AG04450 (cell line): Measurements from ENCODE around the gene ZC3HAV1. TPM values are rescaled to one million over a fixed set of nuclear protein-coding genes. Genes with fewer than 3 reads are reported as not detected.

Experiments
- CTCF ChIA-PET: fragments of 300-600, 350-600 bp; formaldehyde crosslinking; extraction: SDS; loops from one replicate; lab custom pipeline; 2022; ENCODE audit warnings: antibody characterized with exemption, inconsistent platforms; lab: Charles Lee
- POLR2A ChIA-PET: fragments of 350-600 bp; formaldehyde crosslinking; extraction: SDS; loops from one replicate; lab custom pipeline; 2021; ENCODE audit warnings: antibody characterized with exemption, inconsistent platforms; lab: Yijun Ruan, JAX
- DNase-seq: peaks from one replicate; pipeline ENCODE4 v3.0.0-alpha.2; 2011; ENCODE audit warnings: low read depth, low spot score
- H3K27ac ChIP-seq: one replicate; pipeline ENCODE4 v1.5.1; 2012; ENCODE audit warnings: low read depth, low read length, control low read depth
- H3K27me3 ChIP-seq: one replicate; pipeline ENCODE4 v1.6.0; 2012; ENCODE audit warnings: low read length; ENCODE audit not compliant: control insufficient read depth, insufficient read depth
- H3K4me3 ChIP-seq: 2 replicates; pipeline ENCODE4 v1.5.1; 2011; ENCODE audit warnings: mild to moderate bottlenecking, low read depth, low read length, control low read depth
- H3K9me3 ChIP-seq: 2 replicates; pipeline ENCODE4 v1.5.1; 2012; ENCODE audit warnings: low read length; ENCODE audit not compliant: control insufficient read depth, insufficient read depth
- CTCF ChIP-seq: IDR thresholded peaks from 2 replicates; pipeline ENCODE4 v1.5.1; 2011; ENCODE audit warnings: low read depth, low read length, control low read depth, inconsistent platforms
- polyA plus RNA-seq: library from polyadenylated mRNA; depleted of rRNA; stranded (reverse); fragments of >200 nt; gene quantifications from 2 replicates; pipeline ENCODE4 v1.2.3, GENCODE V29; 2011

Gene ZC3HAV1
- polyA plus RNA-seq, 1 experiment = 25.3 TPM

GRCh38 chr7:139038691-139039090 is 70.8 kb downstream of the ZC3HAV1 start:
- no peak overlapping the region for H3K4me3 ChIP-seq
- no peaks in the 10 kb centered on the region for H3K27me3 ChIP-seq
- DNase-seq = no peak
- no peak for TF ChIP-seq CTCF
- no peak overlapping the region for H3K27ac ChIP-seq
- CTCF ChIA-PET = interaction anchor here (1.1 to 2.3 kb wide), 2 partner anchors 36 kb away, joined by 4 to 13 read pairs; no protein-coding TSS in a partner anchor
- POLR2A ChIA-PET = no interaction called here
- H3K9me3 ChIP-seq = no peaks in the 10 kb centered on the region; the same call in 1 of the 2 replicates

GRCh38 chr7:139036901-139037300 is 72.6 kb downstream of the ZC3HAV1 start:
- ChIA-PET CTCF (interaction anchor here (1.3 to 2.3 kb wide), 2 partner anchors 38 to 150 kb away, joined by 6 to 13 read pairs; no protein-coding TSS in a partner anchor), POLR2A (interaction anchor here (0.6 kb wide), 1 partner anchor 16 kb away, joined by 13 read pairs; no protein-coding TSS in a partner anchor)
- Histone ChIP-seq H3K27me3 (no peaks in the 10 kb centered on the region), H3K27ac (no peak overlapping the region), H3K4me3 (no peak overlapping the region), H3K9me3 (no peaks in the 10 kb centered on the region; the same call in 1 of the 2 replicates)
- DNase-seq = no peak
- no peak for TF ChIP-seq CTCF

GRCh38 chr7:139035586-139036353 is 73.8 kb downstream of the ZC3HAV1 start, which contains the start of gene ZC3HAV1L:
Gene ZC3HAV1L (minus strand): TSS chr7:139036042. CDS start chr7:139036017, 25 bp downstream.
- H3K9me3 ChIP-seq = no peaks in the 10 kb centered on the region; the same call in 1 of the 2 replicates
- no peak for TF ChIP-seq CTCF
- POLR2A ChIA-PET = interaction anchor here (0.6 to 1.1 kb wide), 4 partner anchors 73 to 1237 kb away, joined by 3 to 6 read pairs (median 4); partner anchors contain the start of gene ZC3HAV1
- H3K4me3 ChIP-seq = peak within 1 kb of the TSS; percentile 75
- no peaks in the 10 kb centered on the region for H3K27me3 ChIP-seq
- CTCF ChIA-PET = interaction anchor here (0.6 to 1.6 kb wide), 4 partner anchors 25 to 149 kb away, joined by 3 to 10 read pairs (median 6); no protein-coding TSS in a partner anchor
- peak within 1 kb of the TSS; percentile 21 for H3K27ac ChIP-seq
- peak; percentile 20 for DNase-seq

- Histone ChIP-seq H3K4me3 (peak overlapping the region; percentile 75), H3K9me3 (no peaks in the 10 kb centered on the region; the same call in 1 of the 2 replicates), H3K27ac (no peak overlapping the region), H3K27me3 (no peaks in the 10 kb centered on the region)
- POLR2A ChIA-PET = interaction anchor here (0.6 to 1.1 kb wide), 3 partner anchors 99 to 1238 kb away, joined by 3 to 6 read pairs (median 5); a partner anchor contains a TSS
- CTCF ChIA-PET = interaction anchor here (0.6 to 1.6 kb wide), 3 partner anchors 25 to 148 kb away, joined by 3 to 10 read pairs (median 5); no protein-coding TSS in a partner anchor
- peak; percentile 6; the same call in 1 of the 2 replicates for TF ChIP-seq CTCF
- no peak for DNase-seq
Observed at GRCh38 chr7:139034855-139035585, 74.5 kb downstream of the ZC3HAV1 start.
